Bladder microvascular endothelial cell (primary cell): Measurements from ENCODE around the gene ARF4. TPM values are rescaled to one million over a fixed set of nuclear protein-coding genes. Genes with fewer than 3 reads are reported as not detected.

Experiments
- total RNA-seq: library from RNA; depleted of rRNA; stranded (reverse); fragments of >200 nt; gene quantifications from 2 replicates; pipeline ENCODE4 v1.2.3, GENCODE V29; 2014

ARF4 gene
- total RNA-seq = 88.4 and 164 TPM in 2 replicates

GRCh38 chr3:57597127-57597923 lies at the start of gene ARF4:
Gene ARF4, minus strand, starts transcription at chr3:57597344. Its CDS starts 204 bp downstream, at chr3:57597140.

GRCh38 chr3:57555738-57556458 lies 41.2 kb downstream of the ARF4 start, which contains the start of gene PDE12:
Gene PDE12, plus strand, starts transcription at chr3:57556274. Its CDS starts 106 bp downstream, at chr3:57556380.

DNA sequence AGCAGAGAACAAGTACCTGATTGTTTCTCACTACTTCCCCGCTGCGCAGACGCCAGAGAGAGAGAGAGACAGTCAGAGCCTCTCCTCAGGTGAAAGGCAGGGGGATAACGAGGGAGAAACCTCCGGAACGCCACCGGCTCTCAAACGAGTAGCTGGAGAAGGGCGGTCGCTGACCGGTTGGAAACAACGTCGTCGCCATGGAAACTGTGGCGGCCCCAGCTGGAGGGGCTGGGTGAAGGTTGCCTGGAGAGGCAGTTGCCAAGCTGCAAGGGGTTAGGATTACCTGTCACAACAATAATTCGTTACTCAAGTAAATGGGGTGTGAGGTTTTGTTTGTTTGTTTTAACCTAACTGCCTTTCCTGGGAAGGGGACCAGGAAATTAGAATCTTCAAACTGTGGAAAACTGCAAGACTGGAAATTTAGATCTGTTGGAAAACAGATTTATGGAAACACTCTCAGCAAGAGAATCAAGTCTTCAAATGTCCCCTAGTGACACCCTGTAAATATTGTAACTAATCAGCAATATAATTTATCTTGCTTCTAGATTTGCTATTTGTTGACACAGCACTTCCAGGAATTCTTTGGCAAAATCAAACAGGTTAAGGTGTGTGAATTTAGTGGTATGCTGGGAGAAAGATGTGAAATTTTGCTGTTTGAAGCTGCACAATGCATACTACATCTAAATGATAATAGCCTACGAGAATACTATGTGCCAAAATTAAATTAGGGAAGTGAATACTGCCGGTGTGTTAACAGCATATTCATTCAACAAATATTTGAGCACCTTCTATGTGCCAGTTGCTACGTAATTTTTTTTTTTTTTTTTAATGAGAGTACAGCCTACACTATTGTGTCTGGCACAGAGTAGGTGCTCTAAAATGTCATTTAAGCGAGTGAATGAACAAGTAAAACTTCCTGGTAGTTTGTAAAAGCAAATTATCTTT lies 52.7 kb downstream of the ARF4 start, which contains the start of gene DNAH12:
TSS of gene DNAH12 (minus strand) at position 164 of the 945 bp plus-strand sequence. CDS start 1,474 bp downstream, outside the sequence.

Other genes with a start within 250 kb of the ARF4 start
- gene DNAH12, start 53.0 kb downstream of the ARF4 start, total RNA-seq = under 0.01 and 0.16 TPM in 2 replicates
- 9.4 and 23.3 TPM in 2 replicates for gene PDE12, start 41.1 kb downstream of the ARF4 start, total RNA-seq
- 17.2 and 22.7 TPM in 2 replicates for gene DENND6A, start 95.7 kb upstream of the ARF4 start, total RNA-seq
- 25.3 and 44.2 TPM in 2 replicates for gene SLMAP, start 159.0 kb upstream of the ARF4 start, total RNA-seq